ENCODE data around the gene GPRC5C. TPM values are rescaled to one million over a fixed set of nuclear protein-coding genes. Genes with fewer than 3 reads are reported as not detected.

The GPRC5C gene
- total and polyA plus RNA-seq, 2 of the 13 experiments (the other 11 are each of a cell fraction or from before 2014, with no cell fraction given), result 85.6 to 300 TPM

- peaks cover 3 to 27% of the 10 kb centered on the region in 2 experiments; a peak in 4 of 5 replicates for H3K27me3 ChIP-seq (ENCODE audit: control insufficient read depth in 1 of 2, insufficient read depth in 2 of 2, low read length in 2 of 2)
- no peaks in the 10 kb centered on the region for H3K79me2 ChIP-seq (ENCODE audit: insufficient read depth, low read length)
- H2AFZ ChIP-seq (ENCODE audit: low read length), result no peak overlapping the region
- H3K4me3 ChIP-seq (replicated peaks in 1 of 3; ENCODE audit: insufficient read depth in 1 of 3, low read depth in 2 of 3, low read length in 3 of 3), result no peak overlapping the region
- H3K36me3 ChIP-seq (replicated peaks in 1 of 2; ENCODE audit: control insufficient read depth in 1 of 2, insufficient read depth in 2 of 2, low read length in 2 of 2), result no peaks in the 10 kb centered on the region
- POLR2A ChIA-PET, result no interaction called here
- H3K9ac ChIP-seq (ENCODE audit: insufficient read depth, low read depth, low read length), result no peak overlapping the region
- H4K20me1 ChIP-seq (ENCODE audit: insufficient read depth, low read length), result no peaks in the 10 kb centered on the region
- no peaks in the 10 kb centered on the region for H3K9me3 ChIP-seq (ENCODE audit: low read length)
- FAIRE-seq (no peak), DNase-seq (ENCODE audit: low spot score) (no peak), ATAC-seq (no peak)
- in situ Hi-C loops (cut with HindIII; ENCODE audit: extremely low pct_ligation_motif_present, low pct_unique_long_range_greater_than_20kb), result no loop called here
- WGBS (ENCODE audit: low lambda C conversion rate), result 39% methylated on average over 10 of the region's 10 CpGs
- no peak overlapping the region for H3K4me2 ChIP-seq (ENCODE audit: low read depth, low read length)
- intact Hi-C loops (cut with micrococcal nuclease; ENCODE audit: unreplicated experiment), result no loop called here
- peaks cover 29% of the 10 kb centered on the region for H3K4me1 ChIP-seq (ENCODE audit: insufficient read depth, low read length)
- H3K27ac ChIP-seq (ENCODE audit: extremely low read length, insufficient read depth, low read length), result no peak overlapping the region
- TF ChIP-seq ZNF773 (CRISPR knock-in tag; IDR thresholded peaks at IDR 0.05; ENCODE audit: borderline replicate concordance), result no peak
- TF ChIP-seq ZNF768 (CRISPR knock-in tag; IDR thresholded peaks at IDR 0.05), result peak; percentile 64; the same call in 1 of the 2 replicates
- CTCF ChIA-PET (ENCODE audit: low intra/inter-chr PET ratio, low total read pairs), result no interaction called here
- no TSS peak for BruUV-seq (replicated peaks)
These were observed 29.7 kb downstream of the GPRC5C start for GRCh38 chr17:74461611-74462010.

GRCh38 chr17:74464730-74465377, 33.0 kb downstream of the GPRC5C start:
- ChIA-PET POLR2A (no interaction called here), CTCF (ENCODE audit: low intra/inter-chr PET ratio, low total read pairs) (no interaction called here)
- H3K9me3 ChIP-seq (ENCODE audit: low read length), result no peaks in the 10 kb centered on the region
- H4K20me1 ChIP-seq (ENCODE audit: insufficient read depth, low read length), result no peaks in the 10 kb centered on the region
- intact Hi-C loops (cut with micrococcal nuclease; ENCODE audit: unreplicated experiment) (no loop called here), in situ Hi-C loops (cut with HindIII; ENCODE audit: extremely low pct_ligation_motif_present, low pct_unique_long_range_greater_than_20kb) (no loop called here)
- no peak overlapping the region for H3K4me2 ChIP-seq (ENCODE audit: low read depth, low read length)
- H3K4me3 ChIP-seq (replicated peaks in 1 of 3; ENCODE audit: insufficient read depth in 1 of 3, low read depth in 2 of 3, low read length in 3 of 3), result no peak overlapping the region
- FAIRE-seq, result no peak
- H2AFZ ChIP-seq (ENCODE audit: low read length), result no peak overlapping the region
- H3K36me3 ChIP-seq (replicated peaks in 1 of 2; ENCODE audit: control insufficient read depth in 1 of 2, insufficient read depth in 2 of 2, low read length in 2 of 2), result no peaks in the 10 kb centered on the region
- no peak overlapping the region for H3K27ac ChIP-seq (ENCODE audit: extremely low read length, insufficient read depth, low read length)
- no peak overlapping the region for H3K9ac ChIP-seq (ENCODE audit: insufficient read depth, low read depth, low read length)
- no peaks in the 10 kb centered on the region for H3K79me2 ChIP-seq (ENCODE audit: insufficient read depth, low read length)
- no peak for ATAC-seq
- peaks cover 27% of the 10 kb centered on the region for H3K4me1 ChIP-seq (ENCODE audit: insufficient read depth, low read length)
- peaks cover 0 to 23% of the 10 kb centered on the region in 2 experiments; a peak in 4 of 5 replicates for H3K27me3 ChIP-seq (ENCODE audit: control insufficient read depth in 1 of 2, insufficient read depth in 2 of 2, low read length in 2 of 2)
- no peak for DNase-seq (ENCODE audit: low spot score)
- no TSS peak for BruUV-seq (replicated peaks)
- 73% methylated on average over 7 of the region's 7 CpGs for WGBS (ENCODE audit: low lambda C conversion rate)
- TF ChIP-seq ZNF282 (IDR thresholded peaks at IDR 0.05; ENCODE audit: partially characterized antibody), result peak; percentile 93
- TF ChIP-seq ZNF253 (CRISPR knock-in tag; IDR thresholded peaks at IDR 0.05; ENCODE audit: borderline replicate concordance), result no peak
- TF ChIP-seq MIER3 (CRISPR knock-in tag; IDR thresholded peaks at IDR 0.05; ENCODE audit: borderline replicate concordance), result no peak
- 0 out of 2 replicates have a peak, but pooled peaks have one; percentile 30 for TF ChIP-seq SP1 (IDR thresholded peaks at IDR 0.05)
- no peak for TF ChIP-seq SP1 (CRISPR knock-in tag; IDR thresholded peaks at IDR 0.05)
- no peak for TF ChIP-seq PCBP1 (IDR thresholded peaks at IDR 0.05; ENCODE audit: borderline replicate concordance, low read depth, low read length)
- peak; percentile 63; the same call in 1 of the 2 replicates for TF ChIP-seq FOXP1 (IDR thresholded peaks at IDR 0.05)
- no peak for TF ChIP-seq FOXP1 (CRISPR knock-in tag; IDR thresholded peaks at IDR 0.05)
- no peak for TF ChIP-seq ZNF839 (CRISPR knock-in tag; IDR thresholded peaks at IDR 0.05; ENCODE audit: borderline replicate concordance)
- TF ChIP-seq SOX6 (IDR thresholded peaks at IDR 0.05), result 0 out of 2 replicates have a peak, but pooled peaks have one; percentile 67
- TF ChIP-seq SOX6 (CRISPR knock-in tag; IDR thresholded peaks at IDR 0.05), result no peak
- 0 out of 2 replicates have a peak, but pooled peaks have one; percentile 59 for TF ChIP-seq LCORL (IDR thresholded peaks at IDR 0.05)
- no peak for TF ChIP-seq LCORL (CRISPR knock-in tag; IDR thresholded peaks at IDR 0.05)
- no peak for TF ChIP-seq RFXANK (CRISPR knock-in tag; IDR thresholded peaks at IDR 0.05)
- TF ChIP-seq MTA3 (CRISPR knock-in tag; IDR thresholded peaks at IDR 0.05), result no peak
- TF ChIP-seq HOXA7 (CRISPR knock-in tag; IDR thresholded peaks at IDR 0.05), result 0 out of 2 replicates have a peak, but pooled peaks have one; percentile 22
- no peak for TF ChIP-seq BCLAF1 (IDR thresholded peaks at IDR 0.05)
- TF ChIP-seq NBN (conservative IDR thresholded peaks at IDR 0.05), result peak; percentile 91; the same call in 1 of the 2 replicates
- peak; percentile 49; the same call in 1 of the 2 replicates for TF ChIP-seq NFRKB (IDR thresholded peaks at IDR 0.05)

Measured in HepG2 (cell line).